ENCODE data around the gene TMEM51.

The TMEM51 gene

GRCh38 chr1:15110128-15110866 lies 43.2 kb upstream of the TMEM51 start:
- no peak overlapping the region for H3K4me3 ChIP-seq (replicated peaks; ENCODE audit: insufficient read depth, low read length)
- TF ChIP-seq, protein P1, sequence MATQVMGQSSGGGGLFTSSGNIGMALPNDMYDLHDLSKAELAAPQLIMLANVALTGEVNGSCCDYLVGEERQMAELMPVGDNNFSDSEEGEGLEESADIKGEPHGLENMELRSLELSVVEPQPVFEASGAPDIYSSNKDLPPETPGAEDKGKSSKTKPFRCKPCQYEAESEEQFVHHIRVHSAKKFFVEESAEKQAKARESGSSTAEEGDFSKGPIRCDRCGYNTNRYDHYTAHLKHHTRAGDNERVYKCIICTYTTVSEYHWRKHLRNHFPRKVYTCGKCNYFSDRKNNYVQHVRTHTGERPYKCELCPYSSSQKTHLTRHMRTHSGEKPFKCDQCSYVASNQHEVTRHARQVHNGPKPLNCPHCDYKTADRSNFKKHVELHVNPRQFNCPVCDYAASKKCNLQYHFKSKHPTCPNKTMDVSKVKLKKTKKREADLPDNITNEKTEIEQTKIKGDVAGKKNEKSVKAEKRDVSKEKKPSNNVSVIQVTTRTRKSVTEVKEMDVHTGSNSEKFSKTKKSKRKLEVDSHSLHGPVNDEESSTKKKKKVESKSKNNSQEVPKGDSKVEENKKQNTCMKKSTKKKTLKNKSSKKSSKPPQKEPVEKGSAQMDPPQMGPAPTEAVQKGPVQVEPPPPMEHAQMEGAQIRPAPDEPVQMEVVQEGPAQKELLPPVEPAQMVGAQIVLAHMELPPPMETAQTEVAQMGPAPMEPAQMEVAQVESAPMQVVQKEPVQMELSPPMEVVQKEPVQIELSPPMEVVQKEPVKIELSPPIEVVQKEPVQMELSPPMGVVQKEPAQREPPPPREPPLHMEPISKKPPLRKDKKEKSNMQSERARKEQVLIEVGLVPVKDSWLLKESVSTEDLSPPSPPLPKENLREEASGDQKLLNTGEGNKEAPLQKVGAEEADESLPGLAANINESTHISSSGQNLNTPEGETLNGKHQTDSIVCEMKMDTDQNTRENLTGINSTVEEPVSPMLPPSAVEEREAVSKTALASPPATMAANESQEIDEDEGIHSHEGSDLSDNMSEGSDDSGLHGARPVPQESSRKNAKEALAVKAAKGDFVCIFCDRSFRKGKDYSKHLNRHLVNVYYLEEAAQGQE (IDR thresholded peaks at IDR 0.05; ENCODE audit: insufficient replicate concordance, low read depth) = no peak
- TF ChIP-seq GABPA (IDR thresholded peaks at IDR 0.05; ENCODE audit: low read depth) (no peak), POLR2AphosphoS5 (IDR thresholded peaks at IDR 0.05; ENCODE audit: low read depth) (no peak)
- H3K27ac ChIP-seq (replicated peaks) = no peak overlapping the region
- DNase-seq (ENCODE audit: low read depth in 1 of 2, low spot score in 1 of 2) = no peak
- H3K27me3 ChIP-seq (ENCODE audit: insufficient read depth, poor library complexity, severe bottlenecking) = no peaks in the 10 kb centered on the region

- no peak for DNase-seq (ENCODE audit: low read depth in 1 of 2, low spot score in 1 of 2)
- Histone ChIP-seq H3K4me3 (replicated peaks; ENCODE audit: insufficient read depth, low read length) (no peak overlapping the region), H3K27me3 (ENCODE audit: insufficient read depth, poor library complexity, severe bottlenecking) (no peaks in the 10 kb centered on the region), H3K27ac (replicated peaks) (no peak overlapping the region)
- TF ChIP-seq, protein P1 (IDR thresholded peaks at IDR 0.05; ENCODE audit: insufficient replicate concordance, low read depth) = no peak
- TF ChIP-seq, protein P2, sequence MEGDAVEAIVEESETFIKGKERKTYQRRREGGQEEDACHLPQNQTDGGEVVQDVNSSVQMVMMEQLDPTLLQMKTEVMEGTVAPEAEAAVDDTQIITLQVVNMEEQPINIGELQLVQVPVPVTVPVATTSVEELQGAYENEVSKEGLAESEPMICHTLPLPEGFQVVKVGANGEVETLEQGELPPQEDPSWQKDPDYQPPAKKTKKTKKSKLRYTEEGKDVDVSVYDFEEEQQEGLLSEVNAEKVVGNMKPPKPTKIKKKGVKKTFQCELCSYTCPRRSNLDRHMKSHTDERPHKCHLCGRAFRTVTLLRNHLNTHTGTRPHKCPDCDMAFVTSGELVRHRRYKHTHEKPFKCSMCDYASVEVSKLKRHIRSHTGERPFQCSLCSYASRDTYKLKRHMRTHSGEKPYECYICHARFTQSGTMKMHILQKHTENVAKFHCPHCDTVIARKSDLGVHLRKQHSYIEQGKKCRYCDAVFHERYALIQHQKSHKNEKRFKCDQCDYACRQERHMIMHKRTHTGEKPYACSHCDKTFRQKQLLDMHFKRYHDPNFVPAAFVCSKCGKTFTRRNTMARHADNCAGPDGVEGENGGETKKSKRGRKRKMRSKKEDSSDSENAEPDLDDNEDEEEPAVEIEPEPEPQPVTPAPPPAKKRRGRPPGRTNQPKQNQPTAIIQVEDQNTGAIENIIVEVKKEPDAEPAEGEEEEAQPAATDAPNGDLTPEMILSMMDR (IDR thresholded peaks at IDR 0.05; ENCODE audit: insufficient read depth, low read length) = no peak
- TF ChIP-seq SPI1 (IDR thresholded peaks at IDR 0.05; ENCODE audit: borderline replicate concordance, low read depth) (no peak), GABPA (IDR thresholded peaks at IDR 0.05; ENCODE audit: low read depth) (no peak), POLR2AphosphoS5 (IDR thresholded peaks at IDR 0.05; ENCODE audit: low read depth) (no peak)
Measured at GRCh38 chr1:15110867-15111230, 42.7 kb upstream of the TMEM51 start.

GRCh38 chr1:15113146-15113545 lies 40.4 kb upstream of the TMEM51 start:
- H3K27me3 ChIP-seq (ENCODE audit: insufficient read depth, poor library complexity, severe bottlenecking) = no peaks in the 10 kb centered on the region
- DNase-seq (ENCODE audit: low read depth in 1 of 2, low spot score in 1 of 2) = no peak
- H3K4me3 ChIP-seq (replicated peaks; ENCODE audit: insufficient read depth, low read length) = no peak overlapping the region
- no peak for TF ChIP-seq POLR2AphosphoS5 (IDR thresholded peaks at IDR 0.05; ENCODE audit: low read depth)
- TF ChIP-seq, protein P2 (IDR thresholded peaks at IDR 0.05; ENCODE audit: insufficient read depth, low read length) = no peak
- no peak for TF ChIP-seq GABPA (IDR thresholded peaks at IDR 0.05; ENCODE audit: low read depth)
- TF ChIP-seq, protein P1 (IDR thresholded peaks at IDR 0.05; ENCODE audit: insufficient replicate concordance, low read depth) = no peak
- no peak for TF ChIP-seq SPI1 (IDR thresholded peaks at IDR 0.05; ENCODE audit: borderline replicate concordance, low read depth)
- H3K27ac ChIP-seq (replicated peaks) = no peak overlapping the region
